GM20000 (cell line): ENCODE measurements around the gene XYLT1.

Source experiments
- DNase-seq: peaks from one replicate; pipeline ENCODE4 v3.0.0; 2012; ENCODE audit warnings: low spot score
- CTCF ChIP-seq: IDR thresholded peaks from 2 replicates; pipeline ENCODE4 v1.5.1; 2012; ENCODE audit warnings: mild to moderate bottlenecking, control low read depth; ENCODE audit errors: extremely low read depth, missing control alignments

XYLT1 gene

GRCh38 chr16:17199135-17199534 is 271.6 kb downstream of the XYLT1 start:
- no peak for TF ChIP-seq CTCF
- DNase-seq, result no peak

- no peak for DNase-seq
- no peak for TF ChIP-seq CTCF
Observed at GRCh38 chr16:17196526-17196925, 274.2 kb downstream of the XYLT1 start.

GRCh38 chr16:17194190-17194780 is 276.5 kb downstream of the XYLT1 start:
- peak; percentile 75 for TF ChIP-seq CTCF
- DNase-seq, result peak; percentile 51

- TF ChIP-seq CTCF, result no peak
- no peak for DNase-seq
Observed at GRCh38 chr16:17193566-17194100, 277.1 kb downstream of the XYLT1 start.

- TF ChIP-seq CTCF, result no peak
- no peak for DNase-seq
Observed at GRCh38 chr16:17184026-17184425, 286.7 kb downstream of the XYLT1 start.

GRCh38 chr16:17177959-17178905 is 292.5 kb downstream of the XYLT1 start:
- DNase-seq, result no peak
- no peak for TF ChIP-seq CTCF
